GM23338 (cell line): ENCODE data around the gene MOB3B. TPM values are rescaled to one million over a fixed set of nuclear protein-coding genes. Genes with fewer than 3 reads are reported as not detected.

Experiments
- ATAC-seq: fragments of 200-7000 bp; cut with Tn5 transposase; 3 replicates; pipeline ENCODE4 v1.9.1; 2020
- DNase-seq: peaks from one replicate; pipeline ENCODE4 v3.0.0-alpha.2; 2015; ENCODE audit warnings: low spot score
- H2AFZ ChIP-seq: fragments of 200-600 bp; sonication (generic); 2 replicates; pipeline ENCODE4 v1.8.0; 2016; ENCODE audit warnings: antibody characterized with exemption, mild to moderate bottlenecking, moderate library complexity
- H3F3A ChIP-seq: fragments of 200-600 bp; sonication (generic); replicated peaks from 2 replicates; pipeline ENCODE4 v1.8.0; 2017; ENCODE audit warnings: antibody characterized with exemption, mixed run types, low read depth
- H3K27ac ChIP-seq: fragments of 200-600 bp; sonication (generic); 2 replicates; pipeline ENCODE4 v1.6.1; 2016; ENCODE audit warnings: low read depth
- H3K27me3 ChIP-seq: fragments of 200-600 bp; sonication (generic); 2 replicates; pipeline ENCODE4 v1.8.0; 2016; ENCODE audit warnings: mild to moderate bottlenecking, mixed run types, moderate library complexity; ENCODE audit not compliant: insufficient read depth
- H3K36me3 ChIP-seq: fragments of 200-600 bp; sonication (generic); 2 replicates; pipeline ENCODE4 v1.8.0; 2016; ENCODE audit warnings: mild to moderate bottlenecking; ENCODE audit not compliant: insufficient read depth
- H3K4me1 ChIP-seq: fragments of 200-600 bp; sonication (generic); 2 replicates; pipeline ENCODE4 v1.8.0; 2016; ENCODE audit warnings: mild to moderate bottlenecking, moderate library complexity; ENCODE audit not compliant: insufficient read depth
- H3K4me2 ChIP-seq: fragments of 200-600 bp; sonication (generic); 2 replicates; pipeline ENCODE4 v1.7.1; 2017; ENCODE audit warnings: mixed run types
- H3K4me3 ChIP-seq: fragments of 200-600 bp; sonication (generic); 2 replicates; pipeline ENCODE4 v1.6.1; 2016; ENCODE audit warnings: mixed run types
- H3K79me2 ChIP-seq: fragments of 200-600 bp; sonication (generic); replicated peaks from 2 replicates; pipeline ENCODE4 v1.8.0; 2017; ENCODE audit warnings: mild to moderate bottlenecking; ENCODE audit not compliant: insufficient read depth
- H3K9me2 ChIP-seq: fragments of 200-600 bp; sonication (generic); 2 replicates; pipeline ENCODE4 v1.8.0; 2017; ENCODE audit not compliant: insufficient read depth
- H4K20me1 ChIP-seq: fragments of 200-600 bp; sonication (generic); replicated peaks from 2 replicates; pipeline ENCODE4 v1.8.0; 2017; ENCODE audit warnings: mild to moderate bottlenecking; ENCODE audit not compliant: insufficient read depth
- H3K27ac Mint-ChIP-seq: 2 replicates; pipeline ENCODE4 v1.8.0; 2020; ENCODE audit warnings: inconsistent platforms, mild to moderate bottlenecking, moderate library complexity, mixed read lengths
- H3K27me3 Mint-ChIP-seq: 3 replicates; pipeline ENCODE4 v1.8.0; 2022; ENCODE audit warnings: low read depth, mild to moderate bottlenecking, moderate library complexity, mixed read lengths, inconsistent platforms; ENCODE audit not compliant: insufficient read depth, poor library complexity
- H3K36me3 Mint-ChIP-seq: 3 replicates; pipeline ENCODE4 v1.8.0; 2021; ENCODE audit warnings: low read depth, mild to moderate bottlenecking, inconsistent platforms, moderate library complexity, mixed read lengths
- H3K4me1 Mint-ChIP-seq: 3 replicates; pipeline ENCODE4 v1.8.0; 2020; ENCODE audit warnings: mild to moderate bottlenecking, inconsistent platforms, mixed read lengths
- H3K4me3 Mint-ChIP-seq: 3 replicates; pipeline ENCODE4 v1.8.0; 2021; ENCODE audit warnings: moderate library complexity, mild to moderate bottlenecking, inconsistent platforms, mixed read lengths
- H3K9me3 Mint-ChIP-seq: 3 replicates; pipeline ENCODE4 v1.8.0; 2020; ENCODE audit warnings: moderate library complexity, mild to moderate bottlenecking, inconsistent platforms, mixed read lengths
- CTCF ChIP-seq, 2 experiments: fragments of 200-600 bp in 1 of 2; sonication (generic) in 1 of 2; conservative IDR thresholded peaks; 2 replicates each; pipeline versions ENCODE4 v1.5.1 to v1.6.1; 2016 to 2017; ENCODE audit warnings: antibody characterized with exemption in 2 of 2, low read depth in 2 of 2, mild to moderate bottlenecking in 2 of 2, moderate library complexity in 1 of 2
- ETS1 ChIP-seq: IDR thresholded peaks from 2 replicates; pipeline ENCODE4 v1.6.1; 2016; ENCODE audit warnings: antibody characterized with exemption
- EZH2 ChIP-seq: fragments of 200-600 bp; sonication (generic); IDR thresholded peaks from one replicate; pipeline ENCODE4 v1.8.0; 2017; ENCODE audit warnings: antibody characterized with exemption, mild to moderate bottlenecking, low read depth; ENCODE audit not compliant: unreplicated experiment
- EZH2phosphoT487 ChIP-seq: fragments of 200-600 bp; sonication (generic); IDR thresholded peaks from one replicate; pipeline ENCODE4 v1.8.1; 2018; ENCODE audit warnings: antibody characterized with exemption; ENCODE audit not compliant: unreplicated experiment
- JUNB ChIP-seq: IDR thresholded peaks from one replicate; pipeline ENCODE4 v1.6.1; 2016; ENCODE audit warnings: antibody characterized with exemption; ENCODE audit not compliant: unreplicated experiment
- NANOG ChIP-seq: IDR thresholded peaks from 2 replicates; pipeline ENCODE4 v1.6.1; 2016; ENCODE audit warnings: antibody characterized with exemption, borderline replicate concordance
- POLR2AphosphoS5 ChIP-seq: IDR thresholded peaks from 2 replicates; pipeline ENCODE4 v1.6.1; 2016; ENCODE audit warnings: antibody characterized with exemption, low read depth
- REST ChIP-seq: IDR thresholded peaks from one replicate; pipeline ENCODE4 v1.6.1; 2018; ENCODE audit warnings: antibody characterized with exemption; ENCODE audit not compliant: unreplicated experiment
- ZNF114 ChIP-seq: fragments of 250-450 bp; sonication (Bioruptor Pico); IDR thresholded peaks from 2 replicates; pipeline ENCODE4 v1.5.0; 2020; ENCODE audit warnings: mild to moderate bottlenecking, moderate library complexity
- ZNF331 ChIP-seq: fragments of 250-450 bp; sonication (Bioruptor Pico); IDR thresholded peaks from 2 replicates; pipeline ENCODE4 v1.5.0; 2020; ENCODE audit warnings: low read depth, mild to moderate bottlenecking, moderate library complexity
- ZNF462 ChIP-seq: fragments of 250-450 bp; sonication (Bioruptor Pico); IDR thresholded peaks from 2 replicates; pipeline ENCODE4 v1.5.0; 2020; ENCODE audit warnings: mild to moderate bottlenecking, moderate library complexity
- polyA plus RNA-seq: library from polyadenylated mRNA; unstranded; fragments of >200 nt; fragmentation: Nextera tagmentation; extraction: Ambion mirVana; gene quantifications from 2 replicates; pipeline ENCODE4 v1.2.1, GENCODE V29; 2016
- total RNA-seq: library from RNA; depleted of rRNA; stranded (reverse); fragments of >200 nt; shearing (Covaris generic); gene quantifications from 2 replicates; pipeline ENCODE4 v1.2.3, GENCODE V29; 2014

The MOB3B gene
- total and polyA plus RNA-seq, 2 experiments from 2014 or later, result 7.6 to 12.1 TPM

- TF ChIP-seq ETS1 (no peak), ZNF331 (CRISPR knock-in tag) (no peak), REST (no peak), ZNF114 (CRISPR knock-in tag) (no peak), NANOG (no peak)
These were observed 162.3 kb downstream of the MOB3B start (continued) for GRCh38 chr9:27367175-27367798.

- no peaks in the 10 kb centered on the region for H3K79me2 ChIP-seq
- H3K4me2 ChIP-seq, result peak overlapping the region; percentile 68
- Mint-ChIP-seq H3K36me3 (0 out of 3 replicates have a peak, but pooled peaks cover 5% of the 10 kb centered on the region), H3K4me1 (peaks cover 66% of the 10 kb centered on the region), H3K4me3 (no peak overlapping the region; the same call in 2 of the 3 replicates), H3K27me3 (peaks cover 14% of the 10 kb centered on the region), H3K27ac (peak overlapping the region; percentile 79), H3K9me3 (no peaks in the 10 kb centered on the region)
- no peaks in the 10 kb centered on the region for H3F3A ChIP-seq
- DNase-seq (no peak), ATAC-seq (peak; percentile 22; the same call in 2 of the 3 replicates)
- no peaks in the 10 kb centered on the region for H3K36me3 ChIP-seq
- no peak overlapping the region for H3K27ac ChIP-seq
- no peak overlapping the region for H2AFZ ChIP-seq
- H4K20me1 ChIP-seq, result no peaks in the 10 kb centered on the region
- H3K4me1 ChIP-seq, result peaks cover 56% of the 10 kb centered on the region
- H3K27me3 ChIP-seq, result no peaks in the 10 kb centered on the region
- H3K9me2 ChIP-seq, result peaks cover 3% of the 10 kb centered on the region; the same call in 1 of the 2 replicates
- no peak overlapping the region for H3K4me3 ChIP-seq
- TF ChIP-seq ZNF462 (CRISPR knock-in tag) (no peak), EZH2 (no peak), ZNF331 (CRISPR knock-in tag) (no peak), CTCF (conservative IDR thresholded peaks at IDR 0.05; ENCODE audit: low read depth in 2 of 2) (no peak), ZNF114 (CRISPR knock-in tag) (no peak), EZH2phosphoT487 (no peak), POLR2AphosphoS5 (no peak), JUNB (no peak)
These were observed 163.8 kb downstream of the MOB3B start for GRCh38 chr9:27365707-27366376.
